DOHH2 (cell line): ENCODE data around the gene GASK1A.

Experiments
- CTCF ChIP-seq: fragments of 200-600 bp; sonication (generic); IDR thresholded peaks from one replicate; pipeline ENCODE4 v1.5.1; 2014; ENCODE audit warnings: antibody characterized with exemption, mild to moderate bottlenecking, low read depth, low read length; ENCODE audit not compliant: poor library complexity, severe bottlenecking
- EZH2phosphoT487 ChIP-seq: fragments of 200-600 bp; sonication (generic); IDR thresholded peaks from 2 replicates; pipeline ENCODE4 v1.6.1; 2017; ENCODE audit warnings: borderline replicate concordance, mild to moderate bottlenecking, antibody characterized with exemption, low read length, moderate library complexity, mixed read lengths

GRCh38 chr3:43034911-43035310 lies 55.8 kb downstream of the GASK1A start:
- TF ChIP-seq CTCF = no peak
- TF ChIP-seq EZH2phosphoT487 = no peak
